ENCODE measurements around the gene PLAC8L1. TPM values are rescaled to one million over a fixed set of nuclear protein-coding genes. Genes with fewer than 3 reads are reported as not detected.

Gene PLAC8L1
- total RNA-seq, 1 experiment from 2014 or later: not detected

DNA sequence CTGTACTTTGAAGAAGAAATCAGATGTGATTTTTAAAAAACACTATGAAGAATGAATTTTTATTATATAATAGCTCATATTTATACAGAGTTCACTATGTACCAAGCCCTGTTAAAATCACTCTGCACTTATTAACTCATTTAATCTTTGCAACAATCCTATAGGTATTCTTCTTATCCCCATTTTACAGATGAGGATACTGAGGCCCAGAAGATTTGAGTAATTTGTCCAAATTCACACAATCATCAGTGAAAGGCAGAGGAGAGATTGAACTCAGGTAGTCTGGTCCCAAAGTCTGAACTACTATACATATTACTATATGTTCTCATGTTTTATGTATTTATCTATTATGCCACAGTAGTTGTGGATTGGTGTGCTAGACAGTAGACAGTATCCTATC lies 16.1 kb downstream of the PLAC8L1 start:
- in situ Hi-C loops (cut with HindIII; ENCODE audit: low pct_unique_long_range_greater_than_20kb, low sequenced_read_pairs): no loop called here
- DNase-seq (ENCODE audit: low read depth, low spot score): no peak

DNA sequence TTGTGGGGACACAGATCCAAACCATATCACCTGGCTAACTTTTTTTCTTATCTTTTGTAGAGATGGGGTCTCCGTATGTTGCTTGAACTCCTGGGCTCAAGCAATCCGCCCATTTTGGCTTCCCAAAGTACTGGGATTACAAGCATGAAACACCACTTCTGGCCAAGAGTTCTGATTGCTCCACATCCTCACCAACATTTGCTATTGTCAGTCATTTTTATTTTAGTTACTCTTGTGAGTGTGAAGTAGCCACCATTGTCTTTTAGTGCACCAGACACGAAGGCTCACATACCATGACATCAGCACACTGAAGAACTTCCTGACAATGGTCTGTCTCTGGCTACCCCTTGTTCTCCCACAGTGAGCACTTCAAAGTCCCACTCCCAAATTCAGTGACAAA lies 17.3 kb downstream of the PLAC8L1 start:
- DNase-seq (ENCODE audit: low read depth, low spot score): no peak
- in situ Hi-C loops (cut with HindIII; ENCODE audit: low pct_unique_long_range_greater_than_20kb, low sequenced_read_pairs): no loop called here

DNA sequence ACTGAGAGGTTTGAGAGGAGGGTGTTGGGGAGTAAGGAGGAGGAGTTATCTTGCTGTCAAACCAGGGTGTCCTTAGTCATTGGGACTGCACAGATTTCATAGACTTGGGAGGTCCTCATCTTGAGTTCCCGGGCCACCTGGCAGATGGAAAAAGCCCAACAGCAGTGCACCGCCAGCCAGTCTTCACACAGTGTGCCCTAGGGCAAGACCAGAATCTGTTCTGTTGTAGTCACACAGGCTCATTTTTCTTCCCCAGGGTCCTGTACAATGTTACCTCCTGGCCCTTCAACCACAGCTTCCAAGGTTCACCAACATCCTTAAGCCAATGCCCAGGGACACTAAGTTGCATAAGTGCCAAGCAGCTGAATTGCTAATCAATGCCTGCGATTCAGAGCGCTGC lies 21.0 kb downstream of the PLAC8L1 start:
- DNase-seq (ENCODE audit: low read depth, low spot score): no peak
- in situ Hi-C loops (cut with HindIII; ENCODE audit: low pct_unique_long_range_greater_than_20kb, low sequenced_read_pairs): no loop called here

DNA sequence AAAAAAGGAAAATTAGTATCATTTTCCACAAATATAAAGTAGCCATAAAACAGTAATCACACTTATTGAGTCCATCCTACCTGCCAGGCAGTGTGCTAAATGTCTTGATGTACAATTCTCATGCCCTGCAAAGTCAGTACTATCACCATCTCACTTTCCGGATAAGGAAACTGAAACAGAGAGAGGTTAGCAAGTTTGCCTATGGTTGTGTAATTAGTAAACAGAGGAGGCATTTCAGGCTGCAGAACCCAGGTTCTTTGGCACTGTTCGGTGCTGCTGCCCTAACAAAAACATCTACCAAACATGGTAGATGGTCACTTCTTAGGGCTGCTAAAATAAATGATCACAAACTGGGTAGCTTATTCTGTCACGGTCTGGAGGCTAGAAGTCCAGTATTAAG lies 22.6 kb downstream of the PLAC8L1 start:
- in situ Hi-C loops (cut with HindIII; ENCODE audit: low pct_unique_long_range_greater_than_20kb, low sequenced_read_pairs): no loop called here

DNA sequence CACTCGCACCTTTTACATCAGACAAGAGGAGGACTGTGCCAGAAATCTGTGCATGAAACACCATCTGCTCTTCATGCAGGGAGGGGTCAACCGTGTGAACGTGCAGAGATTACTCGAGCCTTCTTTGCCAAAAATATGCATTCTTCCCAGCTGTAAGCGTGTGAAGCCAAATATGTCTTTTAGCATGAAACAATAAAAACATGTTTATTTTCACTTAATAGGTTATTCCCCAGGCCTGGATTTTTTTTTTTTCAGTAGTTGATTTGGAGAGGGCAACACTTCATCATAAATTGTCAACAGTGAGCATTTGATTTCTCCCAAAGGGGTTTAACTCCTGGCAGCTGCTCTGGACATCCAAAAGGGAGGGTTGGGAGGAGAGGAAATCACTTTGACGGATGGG lies 23.8 kb downstream of the PLAC8L1 start:
- in situ Hi-C loops (cut with HindIII; ENCODE audit: low pct_unique_long_range_greater_than_20kb, low sequenced_read_pairs): no loop called here
- no peak for DNase-seq (ENCODE audit: low read depth, low spot score)

More for the DNA sequence above, 22.6 kb downstream of the PLAC8L1 start:
- DNase-seq (ENCODE audit: low read depth, low spot score): no peak

DNA sequence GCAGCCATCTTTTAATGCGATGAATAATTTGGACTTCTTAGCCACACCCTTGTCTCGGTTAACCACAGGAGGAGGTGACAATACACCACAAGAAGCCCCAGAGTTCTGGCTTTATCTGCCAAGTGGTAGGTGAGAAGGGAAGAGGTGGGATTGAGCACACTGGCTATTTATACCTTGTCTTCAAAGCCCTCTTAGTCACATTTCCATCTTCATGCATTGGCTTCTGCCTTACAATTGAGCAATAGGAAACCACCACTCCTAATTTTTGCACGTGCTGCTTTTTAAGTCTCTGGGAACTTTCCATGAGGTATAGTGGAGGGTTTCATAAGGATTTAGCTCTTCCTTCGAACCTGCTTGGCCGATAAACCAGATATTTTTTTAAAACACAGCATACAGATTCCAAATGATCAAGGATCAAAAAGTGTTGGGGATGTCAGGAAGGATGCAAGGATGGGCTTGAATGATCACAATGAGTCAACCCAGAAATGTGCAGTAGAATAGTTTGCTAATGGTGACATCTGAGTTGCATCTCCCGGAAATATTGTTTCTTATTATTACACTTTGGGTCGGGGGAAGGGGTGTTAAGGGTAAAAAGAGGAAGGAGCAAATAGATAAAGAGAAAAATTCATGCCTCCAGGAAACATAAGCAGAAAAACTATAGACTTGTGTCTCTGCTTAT lies 25.5 kb downstream of the PLAC8L1 start:
- in situ Hi-C loops (cut with HindIII; ENCODE audit: low pct_unique_long_range_greater_than_20kb, low sequenced_read_pairs): no loop called here
- DNase-seq (ENCODE audit: low read depth, low spot score): no peak

DNA sequence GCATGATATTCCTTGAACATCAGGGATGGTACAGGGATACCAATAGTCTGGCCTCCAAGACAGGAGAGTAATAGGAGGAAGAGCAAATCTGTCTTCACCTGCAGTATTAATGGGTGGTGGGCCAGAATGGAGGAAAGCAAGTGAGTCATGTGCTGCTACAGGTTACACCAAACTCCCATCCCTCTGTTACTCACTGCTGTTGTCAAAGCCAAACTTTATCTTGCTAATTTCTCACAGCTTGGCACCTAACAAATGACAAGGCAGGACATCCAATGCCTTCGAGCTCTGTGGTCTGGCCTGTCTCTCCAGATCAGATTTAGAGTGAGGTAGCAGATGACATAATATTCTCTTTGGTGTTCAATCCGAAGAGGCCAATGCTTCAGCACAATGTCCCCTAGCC lies 26.8 kb downstream of the PLAC8L1 start:
- no peak for DNase-seq (ENCODE audit: low read depth, low spot score)
- in situ Hi-C loops (cut with HindIII; ENCODE audit: low pct_unique_long_range_greater_than_20kb, low sequenced_read_pairs): no loop called here

DNA sequence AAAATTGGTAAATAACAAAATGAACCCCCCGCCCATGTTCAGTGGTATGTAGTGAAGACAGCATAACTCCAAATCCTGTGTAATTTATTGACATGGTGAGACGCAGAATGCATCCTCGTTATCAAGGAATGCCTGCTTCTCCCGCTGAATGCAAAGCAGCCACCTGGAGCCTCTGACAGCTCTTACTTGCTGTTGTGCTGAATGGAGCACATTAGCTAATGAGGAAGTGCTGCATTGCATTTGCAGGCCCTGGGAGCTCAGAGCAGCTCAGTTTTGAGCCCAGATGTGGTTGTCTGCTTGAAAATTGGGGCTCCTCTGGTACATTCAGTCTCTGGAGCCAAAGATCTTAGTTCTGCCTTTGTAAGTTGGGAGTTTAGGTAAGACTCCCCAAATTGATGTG lies 28.9 kb downstream of the PLAC8L1 start:
- in situ Hi-C loops (cut with HindIII; ENCODE audit: low pct_unique_long_range_greater_than_20kb, low sequenced_read_pairs): no loop called here
- no peak for DNase-seq (ENCODE audit: low read depth, low spot score)

DNA sequence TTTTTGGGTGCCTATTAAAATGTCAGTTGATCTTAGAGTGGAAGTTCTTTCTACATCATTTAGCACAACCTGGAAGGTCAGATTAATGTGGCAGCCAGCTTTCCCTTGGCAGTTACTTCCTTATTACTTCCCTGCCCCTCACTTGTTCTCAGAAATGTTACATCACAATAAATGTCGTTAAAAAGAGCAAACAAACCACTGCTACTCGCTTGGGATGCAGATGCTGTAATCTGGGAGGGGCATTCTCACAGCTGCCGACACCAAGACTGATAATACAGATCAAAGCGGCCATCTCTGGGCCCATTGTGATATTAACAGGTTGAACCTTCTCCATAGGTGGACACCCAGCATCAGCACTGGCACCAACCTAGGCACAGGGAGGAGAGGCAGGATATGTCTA lies 29.3 kb downstream of the PLAC8L1 start:
- in situ Hi-C loops (cut with HindIII; ENCODE audit: low pct_unique_long_range_greater_than_20kb, low sequenced_read_pairs): no loop called here
- DNase-seq (ENCODE audit: low read depth, low spot score): no peak

DNA sequence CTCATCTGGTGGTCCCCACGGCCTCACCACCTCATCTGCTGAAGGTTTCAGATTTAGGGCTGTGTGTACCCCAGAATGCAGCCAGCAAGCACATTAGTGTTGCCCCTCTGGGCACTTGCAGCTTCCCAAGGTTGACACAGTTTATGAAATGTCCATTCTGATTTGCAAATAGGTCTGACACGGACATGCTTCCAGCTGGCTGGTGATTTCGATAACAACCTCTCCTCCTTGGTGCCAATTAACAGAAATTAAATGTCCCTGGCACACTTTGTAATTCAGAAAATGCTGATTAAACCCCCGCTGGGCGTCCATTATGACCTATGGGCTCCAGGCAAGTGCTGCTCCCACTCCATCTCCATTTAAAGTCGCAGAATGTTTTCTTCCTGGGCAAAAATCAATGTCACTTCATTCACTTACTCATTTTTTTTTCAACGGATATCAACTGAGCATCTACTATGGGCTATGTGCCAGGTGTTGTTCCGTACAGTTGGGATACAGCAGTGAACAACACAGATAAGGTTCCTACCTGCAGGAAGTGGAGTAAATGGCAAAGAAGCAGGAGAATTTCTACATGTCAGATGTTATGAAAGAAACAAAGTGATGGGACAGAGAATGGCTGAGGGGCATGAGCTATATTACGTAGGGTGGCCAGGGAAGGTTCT lies 32.0 kb downstream of the PLAC8L1 start:
- no peak for DNase-seq (ENCODE audit: low read depth, low spot score)
- in situ Hi-C loops (cut with HindIII; ENCODE audit: low pct_unique_long_range_greater_than_20kb, low sequenced_read_pairs): no loop called here

DNA sequence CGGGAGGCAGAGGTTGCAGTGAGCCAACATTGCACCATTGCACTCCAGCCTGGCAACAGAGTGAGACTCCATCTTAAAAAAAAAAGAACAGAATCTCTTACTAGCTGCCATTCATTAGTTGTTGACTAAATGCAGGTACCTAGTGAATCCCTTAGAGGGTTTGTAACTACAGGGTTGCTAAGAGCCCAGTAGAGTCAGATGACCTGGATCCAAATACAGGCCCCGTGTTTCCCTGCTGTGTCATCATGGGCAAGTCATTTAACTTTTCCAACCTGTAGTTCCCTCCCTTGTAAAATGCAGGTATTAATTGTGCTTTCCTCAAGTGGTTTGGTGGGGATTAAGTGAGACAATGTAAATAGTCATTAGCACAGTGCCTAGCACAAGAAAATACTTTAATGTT lies 32.8 kb downstream of the PLAC8L1 start:
- in situ Hi-C loops (cut with HindIII; ENCODE audit: low pct_unique_long_range_greater_than_20kb, low sequenced_read_pairs): no loop called here

DNA sequence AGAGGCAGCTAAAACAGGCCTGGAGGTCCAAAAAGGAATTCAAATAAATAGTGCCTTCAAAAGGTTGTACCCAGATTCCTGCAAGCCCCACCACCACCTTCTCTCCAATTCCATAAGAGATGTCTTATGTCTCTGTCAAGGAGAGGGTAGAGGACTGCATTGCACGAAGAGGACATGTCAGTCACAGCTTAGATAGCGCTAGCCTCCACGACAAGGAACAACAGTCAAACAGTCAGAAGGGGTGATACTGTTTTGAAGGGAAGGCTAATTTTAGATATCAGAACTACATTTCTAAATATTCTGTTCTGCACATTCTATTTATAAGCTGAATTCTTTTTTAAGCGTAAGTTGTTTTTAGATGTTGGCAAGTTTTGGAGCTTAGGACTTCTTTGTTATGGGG lies 34.2 kb downstream of the PLAC8L1 start:
- in situ Hi-C loops (cut with HindIII; ENCODE audit: low pct_unique_long_range_greater_than_20kb, low sequenced_read_pairs): no loop called here

More for the DNA sequence above, 32.8 kb downstream of the PLAC8L1 start:
- no peak for DNase-seq (ENCODE audit: low read depth, low spot score)

DNA sequence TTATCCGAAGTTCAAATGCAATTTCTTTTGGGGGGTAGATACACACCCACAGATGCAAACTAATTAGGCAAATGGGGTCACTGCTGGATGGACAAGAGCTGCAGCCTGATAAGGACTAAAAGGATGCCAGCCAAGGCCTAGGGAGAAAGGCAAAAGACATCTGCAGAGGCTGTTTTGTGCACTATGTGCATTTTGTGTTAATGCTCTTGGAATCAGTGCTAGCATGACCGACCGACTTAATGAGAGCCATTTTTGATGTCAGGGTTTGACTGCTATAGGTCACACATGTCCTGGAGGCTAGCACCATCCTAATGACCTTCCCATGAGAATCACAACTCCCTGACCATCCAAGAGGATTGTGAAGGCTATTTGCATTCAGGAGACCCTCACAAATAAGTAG lies 34.6 kb downstream of the PLAC8L1 start:
- in situ Hi-C loops (cut with HindIII; ENCODE audit: low pct_unique_long_range_greater_than_20kb, low sequenced_read_pairs): no loop called here
- no peak for DNase-seq (ENCODE audit: low read depth, low spot score)

More for the DNA sequence above, 34.2 kb downstream of the PLAC8L1 start:
- no peak for DNase-seq (ENCODE audit: low read depth, low spot score)

DNA sequence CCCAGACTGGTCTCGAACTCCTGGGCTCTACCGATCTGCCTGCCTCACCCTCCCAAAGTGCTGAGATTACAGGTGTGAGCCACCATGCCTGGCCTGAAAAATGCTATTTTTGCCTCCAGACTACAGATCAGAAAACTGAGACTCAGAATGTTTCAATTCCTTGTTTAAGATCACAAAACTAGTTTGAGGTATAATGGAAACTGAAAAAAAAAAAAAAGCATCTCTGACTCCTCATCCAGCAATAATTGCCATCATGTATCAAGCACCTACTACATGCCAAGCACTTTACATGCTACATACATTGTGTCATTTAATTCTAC lies 35.6 kb downstream of the PLAC8L1 start:
- DNase-seq (ENCODE audit: low read depth, low spot score): no peak
- in situ Hi-C loops (cut with HindIII; ENCODE audit: low pct_unique_long_range_greater_than_20kb, low sequenced_read_pairs): no loop called here

DNA sequence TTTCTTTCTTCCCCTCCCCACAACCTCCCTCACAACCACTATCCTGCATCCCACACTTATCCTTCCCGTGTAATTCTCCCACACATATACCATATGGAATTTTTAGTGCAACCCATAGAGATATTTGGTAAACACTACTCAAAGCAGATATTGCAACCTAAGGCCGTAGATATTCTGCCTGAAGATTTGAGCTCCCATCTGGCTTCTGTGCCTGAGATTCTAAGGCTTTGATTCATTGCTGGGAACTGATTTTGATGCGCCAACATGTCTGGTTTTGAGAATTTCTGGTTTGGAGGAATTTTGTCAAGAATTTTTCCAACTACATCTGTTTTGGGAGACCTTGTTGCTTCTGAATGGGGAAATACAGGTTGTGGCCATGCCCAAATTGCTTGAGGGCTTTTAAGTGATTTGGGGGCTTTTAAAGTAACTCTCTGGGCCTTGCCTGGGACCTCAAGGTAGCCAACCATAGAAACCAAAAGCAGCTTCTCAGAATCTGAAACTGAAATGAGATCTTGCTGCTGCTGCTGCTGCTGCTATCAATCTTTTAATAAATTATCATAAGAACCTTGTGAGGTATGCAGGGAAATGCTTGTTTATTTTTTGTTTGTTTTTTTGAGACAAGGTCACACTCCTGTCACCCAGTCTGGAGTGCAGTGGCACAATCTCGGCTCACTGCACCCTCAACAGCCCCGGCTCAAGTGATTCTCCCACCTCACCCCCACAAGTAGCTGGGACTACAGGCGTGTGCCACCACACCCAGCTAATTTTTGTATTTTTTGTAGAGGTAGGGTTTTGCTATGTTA lies 36.2 kb downstream of the PLAC8L1 start:
- no peak for DNase-seq (ENCODE audit: low read depth, low spot score)
- in situ Hi-C loops (cut with HindIII; ENCODE audit: low pct_unique_long_range_greater_than_20kb, low sequenced_read_pairs): no loop called here

DNA sequence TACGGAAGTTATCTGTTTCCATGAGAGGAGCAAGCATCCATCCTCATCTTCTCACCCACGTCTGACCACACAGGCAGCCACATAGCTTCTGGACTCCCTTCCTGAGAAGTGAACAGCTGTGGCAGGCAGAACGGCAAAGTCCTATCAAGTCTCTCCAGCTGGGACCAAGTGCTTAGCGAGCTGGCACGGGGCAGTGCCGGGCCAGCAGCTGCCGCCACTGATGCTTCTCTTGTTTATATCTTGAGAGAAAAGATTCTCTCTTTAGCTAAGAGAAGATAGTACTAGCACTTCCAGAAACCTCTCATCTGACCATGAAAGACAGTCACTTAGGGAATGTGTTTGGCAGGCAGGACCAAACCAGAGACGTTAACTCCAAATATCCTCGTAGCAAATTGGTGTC lies 37.2 kb downstream of the PLAC8L1 start:
- in situ Hi-C loops (cut with HindIII; ENCODE audit: low pct_unique_long_range_greater_than_20kb, low sequenced_read_pairs): no loop called here
- DNase-seq (ENCODE audit: low read depth, low spot score): no peak

DNA sequence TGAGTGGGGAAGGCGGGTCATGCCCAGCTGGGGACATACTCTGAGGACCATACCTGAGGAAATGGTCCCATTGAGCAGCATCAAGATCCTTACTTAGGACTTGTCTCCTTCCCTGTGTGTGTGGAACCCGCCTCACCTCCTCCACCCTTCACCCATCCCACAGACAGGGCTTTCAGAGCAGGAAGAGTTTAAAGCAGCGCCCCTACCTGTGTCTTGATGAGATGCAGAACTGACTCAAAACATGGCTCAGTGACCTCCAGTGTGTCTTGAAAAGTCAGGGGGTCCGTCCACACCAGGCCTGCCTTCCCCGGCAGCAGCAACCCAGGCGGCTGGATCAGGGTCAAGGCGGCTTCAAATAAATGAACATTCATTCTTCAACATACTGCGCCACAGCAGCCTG lies 38.4 kb downstream of the PLAC8L1 start:
- in situ Hi-C loops (cut with HindIII; ENCODE audit: low pct_unique_long_range_greater_than_20kb, low sequenced_read_pairs): no loop called here
- no peak for DNase-seq (ENCODE audit: low read depth, low spot score)

DNA sequence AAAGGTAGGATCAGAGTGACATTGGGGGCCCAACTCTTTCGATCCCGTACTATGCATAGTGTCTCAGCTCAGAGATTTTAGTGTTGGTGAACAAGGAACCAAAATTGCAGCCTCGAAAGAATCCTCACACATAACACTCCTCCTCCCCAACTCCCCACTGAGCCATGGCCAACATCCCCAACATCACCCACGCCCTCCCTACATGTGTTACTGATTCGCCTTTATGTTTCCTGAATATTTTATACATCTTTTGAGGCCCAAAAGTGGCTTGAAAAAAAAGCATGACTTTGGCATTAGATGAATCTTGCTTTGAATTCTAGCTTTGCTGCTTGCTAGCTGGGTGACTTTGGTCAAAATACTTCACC lies 45.2 kb downstream of the PLAC8L1 start:
- DNase-seq (ENCODE audit: low read depth, low spot score): no peak
- in situ Hi-C loops (cut with HindIII; ENCODE audit: low pct_unique_long_range_greater_than_20kb, low sequenced_read_pairs): no loop called here
